Activated CD4-positive, alpha-beta T cell treated with anti-CD3 and anti-CD28 coated beads for 4 hours (primary cell): ENCODE results near the gene TTC14.

Experiments used
- DNase-seq, 2 donors: peaks; one replicate each; pipeline ENCODE4 v3.0.0-alpha.2; 2020

The TTC14 gene

GRCh38 chr3:180640987-180641386 is 39.0 kb downstream of the TTC14 start:
- DNase-seq, result no peak

GRCh38 chr3:180646187-180646790 is 44.3 kb downstream of the TTC14 start:
- DNase-seq, result no peak

GRCh38 chr3:180656406-180656805 is 54.4 kb downstream of the TTC14 start:
- DNase-seq, result no peak

GRCh38 chr3:180657094-180657493 is 55.1 kb downstream of the TTC14 start:
- no peak for DNase-seq
